ENCODE data around the gene BMP7.
"Not testable (repeated sequence)": the region's sequence is repeated elsewhere in the genome, so short reads cannot be mapped to it uniquely, and the experiment has no call there.

Gene BMP7

GRCh38 chr20:57264908-57265335 is 1.5 kb downstream of the BMP7 start:
- not testable (repeated sequence) for DNase-seq

- peak; percentile 50 for DNase-seq
Measured at GRCh38 chr20:57263801-57264792, 2.3 kb downstream of the BMP7 start.

GRCh38 chr20:57262784-57263609 is 3.4 kb downstream of the BMP7 start:
- no peak for DNase-seq

GRCh38 chr20:57262301-57262700 is 4.1 kb downstream of the BMP7 start:
- no peak for DNase-seq

GRCh38 chr20:57261457-57262251 is 4.8 kb downstream of the BMP7 start:
- DNase-seq, result no peak

- no peak for DNase-seq
Measured at GRCh38 chr20:57260934-57261333, 5.5 kb downstream of the BMP7 start.

GRCh38 chr20:57259938-57260921 is 6.2 kb downstream of the BMP7 start:
- peak; percentile 38 for DNase-seq

- DNase-seq, result no peak
Measured at GRCh38 chr20:57259121-57259937, 7.1 kb downstream of the BMP7 start.

GRCh38 chr20:57257701-57258453 is 8.6 kb downstream of the BMP7 start:
- no peak for DNase-seq

- no peak for DNase-seq
Measured at GRCh38 chr20:57256908-57257307, 9.5 kb downstream of the BMP7 start.

- DNase-seq, result no peak
Measured at GRCh38 chr20:57256205-57256604, 10.2 kb downstream of the BMP7 start.

GRCh38 chr20:57255183-57255582 is 11.3 kb downstream of the BMP7 start:
- no peak for DNase-seq

- no peak for DNase-seq
Measured at GRCh38 chr20:57252559-57253162, 13.8 kb downstream of the BMP7 start.

GRCh38 chr20:57251949-57252348 is 14.5 kb downstream of the BMP7 start:
- no peak for DNase-seq

- DNase-seq, result no peak
Measured at GRCh38 chr20:57251344-57251743, 15.1 kb downstream of the BMP7 start.

GRCh38 chr20:57250607-57251343 is 15.7 kb downstream of the BMP7 start:
- no peak for DNase-seq

- DNase-seq, result no peak
Measured at GRCh38 chr20:57249772-57250171, 16.7 kb downstream of the BMP7 start.

GRCh38 chr20:57249073-57249472 is 17.4 kb downstream of the BMP7 start:
- no peak for DNase-seq

Data from NCI-H146 (cell line).